HL-60 (cell line): ENCODE results near the gene TSHZ2.

Experiments
- GABPA ChIP-seq: IDR thresholded peaks from 2 replicates; pipeline ENCODE4 v1.6.1; 2012; ENCODE audit warnings: low read depth
- POLR2AphosphoS5 ChIP-seq: IDR thresholded peaks from 2 replicates; pipeline ENCODE4 v1.6.1; 2012; ENCODE audit warnings: low read depth
- SPI1 ChIP-seq: IDR thresholded peaks from 2 replicates; pipeline ENCODE4 v1.6.1; 2012; ENCODE audit warnings: low read depth, mild to moderate bottlenecking, borderline replicate concordance
- TF ChIP-seq, protein P1 (sequence below): IDR thresholded peaks from one replicate; pipeline ENCODE4 v1.5.1; 2011; ENCODE audit warnings: low read length, control low read depth, inconsistent platforms; ENCODE audit not compliant: insufficient read depth
- TF ChIP-seq, protein P2 (sequence below): IDR thresholded peaks from 2 replicates; pipeline ENCODE4 v1.6.1; 2012; ENCODE audit warnings: low read depth; ENCODE audit not compliant: insufficient replicate concordance

DNA sequence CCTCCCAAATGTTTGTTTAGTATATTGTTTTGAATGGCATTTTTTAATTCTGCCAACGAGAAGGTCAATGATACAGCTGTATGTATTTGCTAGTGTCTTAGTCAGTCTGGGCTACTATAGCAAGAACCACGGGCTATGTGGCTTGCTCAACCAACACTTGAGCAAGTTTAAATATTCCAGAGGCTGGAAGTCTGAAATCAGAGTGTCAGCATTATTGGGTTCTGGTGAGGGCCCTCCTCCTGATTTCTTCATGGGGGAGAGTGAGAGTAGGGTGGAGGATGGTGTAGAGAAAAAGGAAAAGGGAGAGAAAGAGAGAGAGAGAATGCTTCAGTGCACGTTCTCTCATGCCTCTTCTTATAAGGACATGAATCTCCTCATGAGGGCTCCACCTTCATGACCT is 144.6 kb downstream of the TSHZ2 start:
- TF ChIP-seq POLR2AphosphoS5 (no peak), GABPA (no peak), SPI1 (no peak)
- TF ChIP-seq, protein P1, sequence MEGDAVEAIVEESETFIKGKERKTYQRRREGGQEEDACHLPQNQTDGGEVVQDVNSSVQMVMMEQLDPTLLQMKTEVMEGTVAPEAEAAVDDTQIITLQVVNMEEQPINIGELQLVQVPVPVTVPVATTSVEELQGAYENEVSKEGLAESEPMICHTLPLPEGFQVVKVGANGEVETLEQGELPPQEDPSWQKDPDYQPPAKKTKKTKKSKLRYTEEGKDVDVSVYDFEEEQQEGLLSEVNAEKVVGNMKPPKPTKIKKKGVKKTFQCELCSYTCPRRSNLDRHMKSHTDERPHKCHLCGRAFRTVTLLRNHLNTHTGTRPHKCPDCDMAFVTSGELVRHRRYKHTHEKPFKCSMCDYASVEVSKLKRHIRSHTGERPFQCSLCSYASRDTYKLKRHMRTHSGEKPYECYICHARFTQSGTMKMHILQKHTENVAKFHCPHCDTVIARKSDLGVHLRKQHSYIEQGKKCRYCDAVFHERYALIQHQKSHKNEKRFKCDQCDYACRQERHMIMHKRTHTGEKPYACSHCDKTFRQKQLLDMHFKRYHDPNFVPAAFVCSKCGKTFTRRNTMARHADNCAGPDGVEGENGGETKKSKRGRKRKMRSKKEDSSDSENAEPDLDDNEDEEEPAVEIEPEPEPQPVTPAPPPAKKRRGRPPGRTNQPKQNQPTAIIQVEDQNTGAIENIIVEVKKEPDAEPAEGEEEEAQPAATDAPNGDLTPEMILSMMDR, result no peak
- TF ChIP-seq, protein P2, sequence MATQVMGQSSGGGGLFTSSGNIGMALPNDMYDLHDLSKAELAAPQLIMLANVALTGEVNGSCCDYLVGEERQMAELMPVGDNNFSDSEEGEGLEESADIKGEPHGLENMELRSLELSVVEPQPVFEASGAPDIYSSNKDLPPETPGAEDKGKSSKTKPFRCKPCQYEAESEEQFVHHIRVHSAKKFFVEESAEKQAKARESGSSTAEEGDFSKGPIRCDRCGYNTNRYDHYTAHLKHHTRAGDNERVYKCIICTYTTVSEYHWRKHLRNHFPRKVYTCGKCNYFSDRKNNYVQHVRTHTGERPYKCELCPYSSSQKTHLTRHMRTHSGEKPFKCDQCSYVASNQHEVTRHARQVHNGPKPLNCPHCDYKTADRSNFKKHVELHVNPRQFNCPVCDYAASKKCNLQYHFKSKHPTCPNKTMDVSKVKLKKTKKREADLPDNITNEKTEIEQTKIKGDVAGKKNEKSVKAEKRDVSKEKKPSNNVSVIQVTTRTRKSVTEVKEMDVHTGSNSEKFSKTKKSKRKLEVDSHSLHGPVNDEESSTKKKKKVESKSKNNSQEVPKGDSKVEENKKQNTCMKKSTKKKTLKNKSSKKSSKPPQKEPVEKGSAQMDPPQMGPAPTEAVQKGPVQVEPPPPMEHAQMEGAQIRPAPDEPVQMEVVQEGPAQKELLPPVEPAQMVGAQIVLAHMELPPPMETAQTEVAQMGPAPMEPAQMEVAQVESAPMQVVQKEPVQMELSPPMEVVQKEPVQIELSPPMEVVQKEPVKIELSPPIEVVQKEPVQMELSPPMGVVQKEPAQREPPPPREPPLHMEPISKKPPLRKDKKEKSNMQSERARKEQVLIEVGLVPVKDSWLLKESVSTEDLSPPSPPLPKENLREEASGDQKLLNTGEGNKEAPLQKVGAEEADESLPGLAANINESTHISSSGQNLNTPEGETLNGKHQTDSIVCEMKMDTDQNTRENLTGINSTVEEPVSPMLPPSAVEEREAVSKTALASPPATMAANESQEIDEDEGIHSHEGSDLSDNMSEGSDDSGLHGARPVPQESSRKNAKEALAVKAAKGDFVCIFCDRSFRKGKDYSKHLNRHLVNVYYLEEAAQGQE, result no peak
